Fibroblast of lung (primary cell): ENCODE results near the gene FAM3D. TPM values are rescaled to one million over a fixed set of nuclear protein-coding genes. Genes with fewer than 3 reads are reported as not detected.

Source experiments
- DNase-seq, 2 donors: peaks; one replicate each; pipeline versions ENCODE4 v3.0.0 to v3.0.0-alpha.2; 2010; ENCODE audit warnings: low read depth in 2 of 2
- H2AFZ ChIP-seq: 2 replicates; pipeline ENCODE4 v1.5.1; 2012; ENCODE audit warnings: low read length, control low read depth, inconsistent platforms
- H3K27ac ChIP-seq: 2 replicates; pipeline ENCODE4 v1.5.1; 2011; ENCODE audit warnings: low read length, control low read depth; ENCODE audit not compliant: insufficient read depth
- H3K27me3 ChIP-seq: 2 replicates; pipeline ENCODE4 v1.5.1; 2011; ENCODE audit warnings: mild to moderate bottlenecking, low read length; ENCODE audit not compliant: control insufficient read depth, insufficient read depth
- H3K36me3 ChIP-seq: 2 replicates; pipeline ENCODE4 v1.5.1; 2011; ENCODE audit warnings: low read length; ENCODE audit not compliant: control insufficient read depth, insufficient read depth
- H3K4me1 ChIP-seq: 2 replicates; pipeline ENCODE4 v1.5.1; 2011; ENCODE audit warnings: low read length; ENCODE audit not compliant: control insufficient read depth, insufficient read depth; ENCODE audit errors: extremely low read depth
- H3K4me2 ChIP-seq: 2 replicates; pipeline ENCODE4 v1.5.1; 2011; ENCODE audit warnings: low read length, control low read depth; ENCODE audit not compliant: insufficient read depth; ENCODE audit errors: extremely low read depth
- H3K4me3 ChIP-seq, 4 experiments: fragments of 200-600 bp in 1 of 4; sonication (generic) in 1 of 4; replicated peaks in 1 of 4; 2 replicates each; pipeline ENCODE4 v1.5.1; 2011 to 2016; ENCODE audit warnings: low read length in 4 of 4, low read depth in 3 of 4, mild to moderate bottlenecking in 3 of 4, control low read depth in 2 of 4, inconsistent platforms in 1 of 4, mixed read lengths in 1 of 4; ENCODE audit not compliant: insufficient read depth in 1 of 4; ENCODE audit errors: control extremely low read depth in 1 of 4
- H3K79me2 ChIP-seq: 2 replicates; pipeline ENCODE4 v1.5.1; 2012; ENCODE audit warnings: mild to moderate bottlenecking, low read length, inconsistent platforms; ENCODE audit not compliant: control insufficient read depth, insufficient read depth
- H3K9ac ChIP-seq: 2 replicates; pipeline ENCODE4 v1.5.1; 2011; ENCODE audit warnings: mild to moderate bottlenecking, low read length, control low read depth; ENCODE audit not compliant: insufficient read depth
- H3K9me3 ChIP-seq: 2 replicates; pipeline ENCODE4 v1.5.1; 2012; ENCODE audit warnings: low read depth, low read length; ENCODE audit not compliant: control insufficient read depth, insufficient read depth
- H4K20me1 ChIP-seq: 2 replicates; pipeline ENCODE4 v1.5.1; 2011; ENCODE audit warnings: low read length; ENCODE audit not compliant: control insufficient read depth, insufficient read depth; ENCODE audit errors: extremely low read depth
- CTCF ChIP-seq, 2 donors: IDR thresholded peaks in 1 of 2; conservative IDR thresholded peaks in 1 of 2; 1 replicate in 1 of 2; 2 replicates in 1 of 2; pipeline ENCODE4 v1.5.1; 2011 to 2012; ENCODE audit warnings: low read length in 2 of 2, control low read depth in 1 of 2, inconsistent platforms in 1 of 2, low read depth in 1 of 2, mild to moderate bottlenecking in 1 of 2
- EZH2 ChIP-seq: IDR thresholded peaks from 2 replicates; pipeline ENCODE4 v1.5.1; 2012; ENCODE audit warnings: low read length, control low read depth, mild to moderate bottlenecking; ENCODE audit errors: missing control alignments
- polyA plus RNA-seq, 2 donors: library from polyadenylated mRNA; depleted of rRNA in 1 of 2; stranded (reverse) in 1 of 2; unstranded in 1 of 2; fragments of >200 nt; gene quantifications; 2 replicates each; pipeline ENCODE4 v1.2.1, GENCODE V29; 2011 to 2012; ENCODE audit warnings: missing spikeins in 1 of 2
- total RNA-seq: library from RNA; depleted of rRNA; stranded (reverse); fragments of >200 nt; gene quantifications from 2 replicates; pipeline ENCODE4 v1.2.1, GENCODE V29; 2014

FAM3D gene
- total and polyA plus RNA-seq, 2 donors (not counting 1 experiment from before 2014, with no cell fraction given), result not detected

GRCh38 chr3:58628823-58629562, 37.6 kb downstream of the FAM3D start:
- H3K79me2 ChIP-seq, result no peaks in the 10 kb centered on the region
- TF ChIP-seq EZH2, result no peak
- no peak for TF ChIP-seq CTCF (conservative IDR thresholded peaks at IDR 0.05 in 1 of 2, IDR thresholded peaks at IDR 0.05 in 1 of 2; ENCODE audit: low read depth in 1 of 2, low read length in 2 of 2)
- H3K4me3 ChIP-seq, result peak overlapping the region in 1 of 4 experiments; percentile 40
- no peaks in the 10 kb centered on the region for H3K36me3 ChIP-seq
- no peak overlapping the region for H3K9ac ChIP-seq
- H2AFZ ChIP-seq, result peak overlapping the region; percentile 82
- peaks cover 25% of the 10 kb centered on the region for H3K4me1 ChIP-seq
- H3K27me3 ChIP-seq, result no peaks in the 10 kb centered on the region
- peak overlapping the region; percentile 76 for H3K4me2 ChIP-seq
- no peaks in the 10 kb centered on the region for H4K20me1 ChIP-seq
- DNase-seq, result peak; percentile 91 to 98
- H3K27ac ChIP-seq, result peak overlapping the region; percentile 77
- no peaks in the 10 kb centered on the region for H3K9me3 ChIP-seq

DNA sequence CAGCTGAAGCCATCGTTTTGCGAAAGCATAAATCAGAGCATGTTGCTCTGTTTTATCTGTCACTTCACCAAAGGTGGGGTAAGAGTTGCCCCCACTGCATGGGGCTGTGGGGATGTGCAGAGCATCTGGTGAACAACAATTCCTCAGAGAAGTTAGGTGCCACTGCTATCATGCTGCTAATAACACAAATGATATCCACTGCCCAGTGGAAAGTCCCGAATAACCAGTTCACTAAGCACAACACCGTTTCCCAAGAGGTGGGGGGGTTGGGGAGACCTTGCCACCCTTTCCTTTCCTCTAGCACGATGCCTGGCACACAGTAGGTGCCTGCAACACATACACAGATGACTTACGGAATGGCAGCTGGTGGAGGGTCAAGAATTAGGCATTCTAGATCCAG, 38.6 kb downstream of the FAM3D start:
- Histone ChIP-seq H3K79me2 (no peaks in the 10 kb centered on the region), H3K27me3 (no peaks in the 10 kb centered on the region), H3K4me2 (peak overlapping the region; percentile 26), H3K9ac (no peak overlapping the region), H3K4me1 (peaks cover 25% of the 10 kb centered on the region), H2AFZ (peak overlapping the region; percentile 82), H3K4me3 (no peak overlapping the region), H3K9me3 (no peaks in the 10 kb centered on the region), H3K27ac (peak overlapping the region; percentile 77), H3K36me3 (no peaks in the 10 kb centered on the region), H4K20me1 (no peaks in the 10 kb centered on the region)
- TF ChIP-seq CTCF (conservative IDR thresholded peaks at IDR 0.05 in 1 of 2, IDR thresholded peaks at IDR 0.05 in 1 of 2; ENCODE audit: low read depth in 1 of 2, low read length in 2 of 2) (no peak), EZH2 (no peak)
- no peak for DNase-seq

GRCh38 chr3:58627570-58627885, 39.0 kb downstream of the FAM3D start:
- H3K27ac ChIP-seq, result no peak overlapping the region
- no peaks in the 10 kb centered on the region for H3K79me2 ChIP-seq
- H3K4me3 ChIP-seq, result no peak overlapping the region
- no peak overlapping the region for H2AFZ ChIP-seq
- H3K27me3 ChIP-seq, result no peaks in the 10 kb centered on the region
- DNase-seq, result peak; percentile 20 to 36
- H3K9ac ChIP-seq, result no peak overlapping the region
- TF ChIP-seq EZH2, result no peak
- TF ChIP-seq CTCF (conservative IDR thresholded peaks at IDR 0.05 in 1 of 2, IDR thresholded peaks at IDR 0.05 in 1 of 2; ENCODE audit: low read depth in 1 of 2, low read length in 2 of 2), result no peak
- no peaks in the 10 kb centered on the region for H3K9me3 ChIP-seq
- H4K20me1 ChIP-seq, result no peaks in the 10 kb centered on the region
- no peaks in the 10 kb centered on the region for H3K36me3 ChIP-seq
- H3K4me1 ChIP-seq, result peaks cover 25% of the 10 kb centered on the region
- no peak overlapping the region for H3K4me2 ChIP-seq
